ENCODE results near the gene FGFR1OP2. TPM values are rescaled to one million over a fixed set of nuclear protein-coding genes. Genes with fewer than 3 reads are reported as not detected.

FGFR1OP2 gene
- total RNA-seq, 1 donor: 52.5 TPM

- TF ChIP-seq CTCF (IDR thresholded peaks at IDR 0.05; ENCODE audit: insufficient read depth, low read length): no peak
- H3K4me3 ChIP-seq (ENCODE audit: low read depth, low read length): no peak overlapping the region
- DNase-seq (ENCODE audit: low read depth): no peak
Measured at GRCh38 chr12:26906704-26907103, 31.6 kb upstream of the FGFR1OP2 start.

- peak; percentile 34 for DNase-seq (ENCODE audit: low read depth)
- H3K4me3 ChIP-seq (ENCODE audit: low read depth, low read length): no peak overlapping the region
- peak; percentile 45 for TF ChIP-seq CTCF (IDR thresholded peaks at IDR 0.05; ENCODE audit: insufficient read depth, low read length)
Measured at GRCh38 chr12:26918321-26919215, 19.7 kb upstream of the FGFR1OP2 start.

- no peak overlapping the region for H3K4me3 ChIP-seq (ENCODE audit: low read depth, low read length)
- no peak for DNase-seq (ENCODE audit: low read depth)
- TF ChIP-seq CTCF (IDR thresholded peaks at IDR 0.05; ENCODE audit: insufficient read depth, low read length): no peak
Measured at GRCh38 chr12:26919216-26919555, 19.1 kb upstream of the FGFR1OP2 start.

GRCh38 chr12:26921886-26922285 lies 16.4 kb upstream of the FGFR1OP2 start:
- no peak for TF ChIP-seq CTCF (IDR thresholded peaks at IDR 0.05; ENCODE audit: insufficient read depth, low read length)
- no peak overlapping the region for H3K4me3 ChIP-seq (ENCODE audit: low read depth, low read length)
- no peak for DNase-seq (ENCODE audit: low read depth)

GRCh38 chr12:26928661-26929060 lies 9.6 kb upstream of the FGFR1OP2 start:
- H3K4me3 ChIP-seq (ENCODE audit: low read depth, low read length): no peak overlapping the region
- TF ChIP-seq CTCF (IDR thresholded peaks at IDR 0.05; ENCODE audit: insufficient read depth, low read length): no peak
- DNase-seq (ENCODE audit: low read depth): no peak

GRCh38 chr12:26929590-26929989 lies 8.7 kb upstream of the FGFR1OP2 start:
- no peak for DNase-seq (ENCODE audit: low read depth)
- H3K4me3 ChIP-seq (ENCODE audit: low read depth, low read length): no peak overlapping the region
- no peak for TF ChIP-seq CTCF (IDR thresholded peaks at IDR 0.05; ENCODE audit: insufficient read depth, low read length)

Data from fibroblast of the aortic adventitia (primary cell).